Panc1 (cell line): ENCODE results near the gene SLC40A1. TPM values are rescaled to one million over a fixed set of nuclear protein-coding genes. Genes with fewer than 3 reads are reported as not detected.

Experiments
- ATAC-seq: fragments of 200-7000 bp; cut with Tn5 transposase; 2 replicates; pipeline ENCODE4 v1.9.1; 2020; ENCODE audit warnings: mild to moderate bottlenecking, moderate library complexity
- BruUV-seq: library from RNA; stranded (reverse); fragments of 400-500 nt; replicated peaks from 2 replicates; lab custom pipeline; 2021; lab: Mats Ljungman, UMichigan
- CTCF ChIA-PET: fragments of 300-600 bp; sonication (Branson Sonifier 250); formaldehyde crosslinking; loops from one replicate; lab custom pipeline; 2022; ENCODE audit warnings: antibody characterized with exemption; lab: Charles Lee
- POLR2A ChIA-PET: fragments of 300-600 bp; sonication (Branson Sonifier 250); formaldehyde crosslinking; loops from one replicate; lab custom pipeline; 2022; ENCODE audit warnings: antibody characterized with exemption; lab: Charles Lee
- DNase-seq: peaks from one replicate; pipeline ENCODE4 v3.0.0-alpha.2; 2010; ENCODE audit warnings: low read depth, low spot score
- H3K27ac ChIP-seq: 2 replicates; pipeline ENCODE4 v1.5.1; 2011; ENCODE audit warnings: mild to moderate bottlenecking, low read length, inconsistent platforms
- H3K27me3 ChIP-seq: fragments of 200-500 bp; sonication (Bioruptor generic); 2 replicates; pipeline ENCODE4 v1.6.0; 2014; ENCODE audit warnings: low read length, inconsistent platforms; ENCODE audit not compliant: control insufficient read depth, insufficient read depth
- H3K36me3 ChIP-seq: fragments of 200-500 bp; sonication (Bioruptor generic); 2 replicates; pipeline ENCODE4 v1.5.1; 2014; ENCODE audit warnings: inconsistent platforms, mild to moderate bottlenecking, low read length, moderate library complexity; ENCODE audit not compliant: control insufficient read depth, insufficient read depth
- H3K4me1 ChIP-seq: 2 replicates; pipeline ENCODE4 v1.5.1; 2011; ENCODE audit warnings: inconsistent platforms, mild to moderate bottlenecking, low read length, moderate library complexity; ENCODE audit not compliant: control insufficient read depth, insufficient read depth
- H3K4me3 ChIP-seq, 2 experiments: 2 replicates each; pipeline ENCODE4 v1.5.1; 2011 to 2012; ENCODE audit warnings: low read depth in 2 of 2, low read length in 2 of 2, mild to moderate bottlenecking in 2 of 2, inconsistent platforms in 1 of 2, moderate library complexity in 1 of 2
- H3K9me3 ChIP-seq: fragments of 200-500 bp; sonication (Bioruptor generic); 2 replicates; pipeline ENCODE4 v1.5.1; 2014; ENCODE audit warnings: low read depth, mild to moderate bottlenecking, inconsistent platforms, low read length, moderate library complexity; ENCODE audit not compliant: control insufficient read depth, insufficient read depth
- CTCF ChIP-seq: fragments of 450-650 bp; IDR thresholded peaks from 2 replicates; pipeline ENCODE4 v1.5.1; 2017; ENCODE audit warnings: mild to moderate bottlenecking
- POLR2AphosphoS5 ChIP-seq: IDR thresholded peaks from 2 replicates; pipeline ENCODE4 v1.6.1; 2012; ENCODE audit warnings: mild to moderate bottlenecking, low read depth, low read length, moderate library complexity
- REST ChIP-seq, 2 experiments: IDR thresholded peaks; 2 replicates each; pipeline ENCODE4 v1.6.1; 2011 to 2012; ENCODE audit warnings: low read depth in 2 of 2, control low read depth in 1 of 2, low read length in 1 of 2, mild to moderate bottlenecking in 1 of 2, moderate library complexity in 1 of 2; ENCODE audit not compliant: insufficient read depth in 1 of 2
- SIN3A ChIP-seq: IDR thresholded peaks from 2 replicates; pipeline ENCODE4 v1.6.1; 2012; ENCODE audit warnings: low read depth, mild to moderate bottlenecking, low read length, moderate library complexity, borderline replicate concordance; ENCODE audit not compliant: insufficient read depth
- TCF7L2 ChIP-seq: IDR thresholded peaks from 2 replicates; pipeline ENCODE4 v1.6.1; 2011; ENCODE audit warnings: mild to moderate bottlenecking, low read depth, low read length, inconsistent platforms
- in situ Hi-C: cut with HindIII; loops from 2 replicates; pipeline ENCODE4 v1.10.0; 2016; ENCODE audit warnings: low sequenced_read_pairs, low pct_unique_long_range_greater_than_20kb
- intact Hi-C: fragments of 100-400 bp; cut with micrococcal nuclease; formaldehyde crosslinking; loops from one replicate; pipeline ENCODE4 v1.10.0; 2022; ENCODE audit not compliant: unreplicated experiment
- total RNA-seq: library from RNA; stranded (reverse); gene quantifications from one replicate; pipeline ENCODE4 v1.2.1, GENCODE V29; 2021; ENCODE audit not compliant: unreplicated experiment

SLC40A1 gene
- total RNA-seq, 1 experiment from 2014 or later, result 0.74 TPM

- in situ Hi-C loops, result no loop called here
- CTCF ChIA-PET, result no interaction called here
- Histone ChIP-seq H3K27ac (no peak overlapping the region), H3K4me1 (no peaks in the 10 kb centered on the region), H3K27me3 (no peaks in the 10 kb centered on the region), H3K36me3 (no peaks in the 10 kb centered on the region; the same call in 1 of the 2 replicates), H3K9me3 (no peaks in the 10 kb centered on the region), H3K4me3 (no peak overlapping the region)
- BruUV-seq, result no TSS peak
- DNase-seq (no peak), ATAC-seq (no peak)
- TF ChIP-seq SIN3A (no peak), TCF7L2 (no peak), CTCF (no peak), REST (IDR thresholded peaks at IDR 0.05; ENCODE audit: insufficient read depth in 1 of 2, low read depth in 2 of 2, low read length in 1 of 2) (no peak), POLR2AphosphoS5 (no peak)
- intact Hi-C loops, result no loop called here
- POLR2A ChIA-PET, result no interaction called here
Observed at GRCh38 chr2:189618197-189618596, 37.6 kb upstream of the SLC40A1 start.

- H3K9me3 ChIP-seq, result no peaks in the 10 kb centered on the region
- intact Hi-C loops, result no loop called here
- in situ Hi-C loops, result no loop called here
- H3K4me1 ChIP-seq, result 0 out of 2 replicates have a peak, but pooled peaks cover 3% of the 10 kb centered on the region
- no peak overlapping the region for H3K27ac ChIP-seq
- ChIA-PET CTCF (no interaction called here), POLR2A (no interaction called here)
- no peak overlapping the region for H3K4me3 ChIP-seq
- DNase-seq, result no peak
- no peaks in the 10 kb centered on the region for H3K36me3 ChIP-seq
- BruUV-seq, result no TSS peak
- no peak for ATAC-seq
- H3K27me3 ChIP-seq, result no peaks in the 10 kb centered on the region
- TF ChIP-seq REST (IDR thresholded peaks at IDR 0.05; ENCODE audit: insufficient read depth in 1 of 2, low read depth in 2 of 2, low read length in 1 of 2) (no peak), CTCF (no peak), POLR2AphosphoS5 (no peak), SIN3A (no peak), TCF7L2 (no peak)
Observed at GRCh38 chr2:189614585-189614984, 34.0 kb upstream of the SLC40A1 start.
